ENCODE measurements around the gene REG4.

REG4 gene

DNA sequence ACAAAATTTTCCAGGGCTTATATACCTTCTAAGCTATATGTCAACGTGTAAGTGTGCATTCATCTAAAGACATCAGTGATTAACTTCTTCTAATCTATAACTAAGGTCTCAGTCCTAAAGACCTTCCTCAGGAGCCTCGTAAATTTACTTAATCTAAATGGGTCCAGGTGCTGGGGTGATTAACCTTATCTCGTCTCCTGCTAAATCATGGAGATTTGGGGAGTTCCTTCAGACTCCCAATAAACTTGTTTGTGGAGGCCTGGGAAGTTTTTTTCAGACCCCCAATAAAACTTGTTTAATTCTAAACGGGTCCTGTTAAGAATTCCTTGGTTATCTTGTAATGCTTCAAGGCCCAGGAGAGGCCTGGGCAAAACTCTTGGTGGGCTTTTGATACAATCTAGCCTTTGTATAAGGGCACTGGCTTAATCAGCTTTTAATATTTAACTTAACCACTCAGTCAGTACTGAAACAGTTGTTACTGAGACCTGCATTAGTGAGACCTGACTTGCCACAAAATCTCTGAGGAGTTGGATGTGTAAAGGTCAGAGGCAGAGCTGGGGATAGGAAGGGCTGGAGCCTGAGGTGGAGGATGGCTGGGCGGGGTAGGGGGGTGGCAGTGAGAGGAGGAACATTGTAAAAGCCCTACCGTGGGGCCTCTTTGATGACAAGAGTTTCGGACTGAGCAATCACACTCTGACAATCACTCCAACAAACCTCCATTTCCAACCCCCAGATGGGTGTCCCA lies 36.3 kb downstream of the REG4 start:
- H3K9me3 ChIP-seq (replicated peaks in 1 of 11), result no peaks in the 10 kb centered on the region
- no peaks in the 10 kb centered on the region for H3K4me1 ChIP-seq
- no peaks in the 10 kb centered on the region for H3K36me3 ChIP-seq
- no peaks in the 10 kb centered on the region for H4K20me1 ChIP-seq
- no peak overlapping the region for H3K9ac ChIP-seq
- H3K4me2 ChIP-seq, result no peak overlapping the region
- no peaks in the 10 kb centered on the region for H3K27me3 ChIP-seq
- TF ChIP-seq Cebpa-rat (IDR thresholded peaks at IDR 0.05), result no peak
- no peak overlapping the region for H3K27ac ChIP-seq
- H3K4me3 ChIP-seq, result no peak overlapping the region

DNA sequence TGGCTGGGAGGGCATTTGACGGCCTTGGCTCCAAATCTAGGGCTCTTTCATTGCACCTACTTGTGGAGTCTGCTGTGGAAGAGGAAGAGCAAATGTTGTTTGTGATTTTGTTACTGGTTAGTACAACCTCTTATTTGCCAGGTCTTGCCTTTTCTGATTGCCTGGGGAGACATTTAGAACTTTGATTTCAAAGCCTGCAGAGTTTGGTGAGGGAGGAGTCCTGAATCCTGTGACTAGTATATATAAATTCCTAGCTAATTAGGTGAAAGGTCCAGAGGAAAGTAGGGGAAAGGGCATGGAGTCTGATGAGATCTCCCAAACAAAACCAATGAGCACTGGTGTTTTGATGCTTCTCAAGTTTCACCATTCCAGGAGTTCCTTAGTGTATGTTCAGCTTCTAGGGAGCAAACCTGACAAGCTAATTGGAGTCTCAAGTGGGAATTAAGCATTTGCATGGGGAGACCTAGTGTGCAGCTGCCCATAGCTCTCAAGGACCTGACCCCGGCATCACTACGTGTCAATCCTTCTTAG lies 37.5 kb downstream of the REG4 start:
- Histone ChIP-seq H3K9ac (no peak overlapping the region), H3K27ac (no peak overlapping the region), H3K4me3 (no peak overlapping the region), H3K4me1 (no peaks in the 10 kb centered on the region), H3K4me2 (no peak overlapping the region), H3K36me3 (no peaks in the 10 kb centered on the region), H3K9me3 (replicated peaks in 1 of 11) (no peaks in the 10 kb centered on the region), H4K20me1 (no peaks in the 10 kb centered on the region), H3K27me3 (no peaks in the 10 kb centered on the region)
- TF ChIP-seq Cebpa-rat (IDR thresholded peaks at IDR 0.05), result no peak

DNA sequence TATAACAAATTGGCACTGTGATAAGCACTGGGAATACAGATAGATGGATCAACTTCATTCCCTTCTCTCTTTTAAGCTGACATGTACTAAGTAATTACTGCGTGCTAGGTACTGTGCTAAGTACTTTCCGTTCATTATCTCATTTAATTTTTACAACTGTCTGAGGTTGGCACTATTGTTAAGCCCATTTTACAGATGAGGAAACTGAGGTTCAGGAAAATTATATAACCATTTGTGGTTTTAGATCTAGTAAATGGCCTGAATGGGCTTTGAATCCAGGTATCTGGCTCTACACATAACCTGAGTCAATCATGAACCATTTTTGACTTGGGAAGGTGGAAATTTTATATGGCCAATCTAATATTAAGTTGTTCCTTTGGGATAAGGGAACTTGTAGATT lies 39.0 kb downstream of the REG4 start:
- Histone ChIP-seq H3K27me3 (no peaks in the 10 kb centered on the region), H3K27ac (no peak overlapping the region), H3K4me1 (no peaks in the 10 kb centered on the region), H3K9me3 (replicated peaks in 1 of 11) (no peaks in the 10 kb centered on the region), H3K4me2 (no peak overlapping the region), H4K20me1 (no peaks in the 10 kb centered on the region), H3K4me3 (no peak overlapping the region), H3K9ac (no peak overlapping the region), H3K36me3 (no peaks in the 10 kb centered on the region)
- no peak for TF ChIP-seq Cebpa-rat (IDR thresholded peaks at IDR 0.05)

DNA sequence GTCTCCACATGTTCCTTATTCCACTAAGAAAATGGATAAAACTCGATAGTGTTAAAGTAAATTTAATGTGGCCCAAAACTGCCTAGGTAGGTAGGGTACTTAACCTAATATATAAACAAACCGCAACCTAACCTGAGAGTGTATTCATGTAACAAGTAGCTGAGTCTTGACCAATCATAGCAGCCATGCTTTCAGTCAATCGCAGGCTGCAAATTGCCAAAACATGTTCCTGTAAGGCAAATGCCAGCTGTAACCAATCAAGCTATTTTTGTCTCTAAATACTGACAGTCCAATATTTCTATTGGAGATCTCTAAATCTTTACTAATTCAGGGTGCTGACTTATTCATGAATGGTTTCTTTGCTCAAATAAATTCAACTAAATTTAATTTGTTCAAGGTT lies 39.5 kb downstream of the REG4 start:
- H3K27me3 ChIP-seq, result no peaks in the 10 kb centered on the region
- no peak overlapping the region for H3K4me3 ChIP-seq
- no peaks in the 10 kb centered on the region for H3K4me1 ChIP-seq
- H4K20me1 ChIP-seq, result no peaks in the 10 kb centered on the region
- H3K9ac ChIP-seq, result no peak overlapping the region
- no peaks in the 10 kb centered on the region for H3K36me3 ChIP-seq
- TF ChIP-seq Cebpa-rat (IDR thresholded peaks at IDR 0.05), result no peak
- H3K9me3 ChIP-seq (replicated peaks in 1 of 11), result no peaks in the 10 kb centered on the region
- no peak overlapping the region for H3K4me2 ChIP-seq
- H3K27ac ChIP-seq, result no peak overlapping the region

DNA sequence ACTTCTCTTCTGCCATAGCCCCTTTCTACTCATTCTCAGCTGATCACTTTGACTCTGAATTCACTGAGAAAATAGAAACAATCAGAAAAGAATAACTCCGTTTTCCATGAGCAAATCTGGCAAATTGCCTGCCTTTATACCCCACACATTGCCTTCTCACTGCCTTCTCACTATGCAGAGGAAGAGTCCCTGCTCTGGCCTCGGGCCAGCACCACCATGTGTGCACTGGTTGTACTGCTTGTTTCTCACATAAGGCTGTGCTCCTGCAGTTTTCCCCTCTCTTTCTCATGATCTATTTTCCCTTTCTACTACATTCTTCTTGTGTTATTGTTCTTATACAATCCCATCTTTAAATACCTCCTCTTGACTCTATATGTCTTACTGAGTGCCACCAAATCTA lies 40.2 kb downstream of the REG4 start:
- H3K4me3 ChIP-seq, result no peak overlapping the region
- no peak overlapping the region for H3K4me2 ChIP-seq
- H3K27ac ChIP-seq, result no peak overlapping the region
- H3K27me3 ChIP-seq, result no peaks in the 10 kb centered on the region
- no peak for TF ChIP-seq Cebpa-rat (IDR thresholded peaks at IDR 0.05)
- no peaks in the 10 kb centered on the region for H3K9me3 ChIP-seq (replicated peaks in 1 of 11)
- H3K36me3 ChIP-seq, result no peaks in the 10 kb centered on the region
- no peaks in the 10 kb centered on the region for H3K4me1 ChIP-seq
- no peaks in the 10 kb centered on the region for H4K20me1 ChIP-seq
- no peak overlapping the region for H3K9ac ChIP-seq

DNA sequence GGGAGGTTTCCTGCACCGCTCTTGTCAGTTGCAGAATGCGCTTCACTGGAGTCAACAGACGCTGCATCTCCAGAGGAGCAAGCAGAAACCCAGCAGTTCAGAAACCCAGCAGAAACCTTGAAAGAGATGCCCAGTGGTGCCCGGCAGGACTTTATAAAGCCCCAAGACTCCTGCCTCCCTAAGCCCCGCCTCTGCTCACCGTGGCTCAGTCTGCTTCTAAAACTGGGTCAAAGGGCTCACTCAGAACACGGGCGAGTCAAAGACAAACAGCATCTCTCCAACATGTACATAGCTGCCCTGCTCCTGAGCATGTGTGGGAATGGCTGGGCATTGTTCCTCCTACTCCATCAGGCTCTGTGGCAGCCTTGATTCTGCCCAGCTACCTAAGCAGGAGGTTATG lies 42.5 kb downstream of the REG4 start, which contains the start of gene HMGCS2:
TSS of gene HMGCS2 (minus strand) at position 128 of the 400 bp plus-strand sequence. CDS start at position 67, 61 bp downstream.
- Histone ChIP-seq H3K4me1 (peaks cover 0 to 7% (median 6%) of the 10 kb centered on the region in 10 experiments; a peak in 12 of 20 replicates), H3K4me2 (no peak within 1 kb of the TSS), H3K4me3 (no peak within 1 kb of the TSS), H3K27me3 (no peaks in the 10 kb centered on the region), H3K36me3 (no peaks in the 10 kb centered on the region), H3K27ac (no peak within 1 kb of the TSS), H4K20me1 (no peaks in the 10 kb centered on the region), H3K9me3 (replicated peaks in 1 of 11) (peaks cover 4 to 14% (median 11%) of the 10 kb centered on the region in 11 experiments; a peak in 16 of 22 replicates), H3K9ac (no peak within 1 kb of the TSS)
- no peak for TF ChIP-seq Cebpa-rat (IDR thresholded peaks at IDR 0.05)

DNA sequence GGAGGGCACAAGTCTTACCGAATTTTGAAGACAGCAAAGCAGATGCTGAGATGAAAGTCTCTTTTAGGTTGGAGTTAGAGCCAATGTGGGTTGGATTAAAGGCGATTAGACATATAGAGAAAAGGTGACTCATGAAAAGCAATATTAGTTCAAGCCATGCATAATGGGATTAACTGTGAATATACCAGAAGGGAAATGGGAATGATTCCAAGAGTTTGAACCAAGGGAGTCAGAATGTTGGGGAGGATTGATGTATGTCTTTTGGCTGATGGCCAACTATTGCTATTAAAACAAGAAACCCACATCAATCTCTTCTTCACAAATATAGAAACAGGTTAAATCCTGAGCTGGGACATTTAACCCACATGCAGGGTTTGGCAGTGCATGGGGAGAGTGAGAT lies 43.8 kb downstream of the REG4 start:
- Histone ChIP-seq H3K36me3 (no peaks in the 10 kb centered on the region), H3K9ac (no peak overlapping the region), H3K4me1 (peaks cover 0 to 10% (median 7%) of the 10 kb centered on the region in 10 experiments; a peak in 12 of 20 replicates), H3K27ac (no peak overlapping the region), H3K27me3 (no peaks in the 10 kb centered on the region), H3K4me3 (no peak overlapping the region), H4K20me1 (no peaks in the 10 kb centered on the region), H3K4me2 (no peak overlapping the region), H3K9me3 (replicated peaks in 1 of 11) (peaks cover 4 to 14% (median 11%) of the 10 kb centered on the region in 11 experiments; a peak in 16 of 22 replicates)
- TF ChIP-seq Cebpa-rat (IDR thresholded peaks at IDR 0.05), result no peak

DNA sequence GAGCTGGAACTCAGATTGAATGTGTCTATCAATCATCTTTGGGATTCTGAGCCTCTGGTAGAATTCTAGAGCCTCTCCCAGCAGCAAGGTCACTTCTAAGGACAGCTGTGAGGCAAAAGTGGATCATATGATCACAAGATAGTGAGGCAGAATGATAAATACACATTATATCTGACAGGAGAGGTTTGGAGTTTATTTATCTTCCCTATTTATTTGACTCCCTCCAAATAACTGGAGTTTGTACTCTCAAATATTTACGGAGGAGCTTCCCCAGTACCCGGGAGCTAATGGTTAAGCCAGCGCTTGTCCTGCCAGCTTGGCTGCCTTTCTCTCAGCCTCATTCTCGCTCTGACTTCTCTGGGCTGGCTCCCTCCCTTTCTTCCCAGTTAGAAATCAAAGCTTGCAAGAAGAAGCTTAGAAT lies 44.9 kb downstream of the REG4 start:
- no peaks in the 10 kb centered on the region for H4K20me1 ChIP-seq
- no peaks in the 10 kb centered on the region for H3K36me3 ChIP-seq
- H3K4me2 ChIP-seq, result no peak overlapping the region
- H3K9ac ChIP-seq, result no peak overlapping the region
- peaks cover 4 to 14% (median 11%) of the 10 kb centered on the region in 11 experiments; a peak in 16 of 22 replicates for H3K9me3 ChIP-seq (replicated peaks in 1 of 11)
- H3K27me3 ChIP-seq, result no peaks in the 10 kb centered on the region
- no peak for TF ChIP-seq Cebpa-rat (IDR thresholded peaks at IDR 0.05)
- H3K4me3 ChIP-seq, result no peak overlapping the region
- no peak overlapping the region for H3K27ac ChIP-seq
- peaks cover 0 to 10% (median 7%) of the 10 kb centered on the region in 10 experiments; a peak in 12 of 20 replicates for H3K4me1 ChIP-seq

DNA sequence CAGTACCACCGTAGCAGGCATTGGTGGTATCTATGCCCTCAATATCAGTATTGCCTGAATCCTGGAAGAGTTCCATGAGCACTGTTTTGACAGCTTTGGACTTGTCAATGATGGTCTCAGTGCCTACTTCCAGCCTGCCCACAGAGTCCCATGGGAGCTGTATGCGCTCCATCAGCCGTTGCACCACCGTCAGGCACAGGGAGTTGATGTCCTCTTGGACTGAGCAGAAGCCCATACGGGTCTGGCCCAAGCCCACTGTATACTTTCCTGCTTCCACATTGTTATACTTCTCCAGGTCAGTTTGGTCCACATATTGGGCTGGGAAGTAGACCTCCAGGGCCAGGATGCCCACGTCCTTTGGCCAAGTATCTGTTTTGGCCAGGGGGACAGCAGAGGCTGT lies 47.0 kb downstream of the REG4 start:
- H3K9me3 ChIP-seq (replicated peaks in 1 of 11), result peaks cover 4 to 14% (median 11%) of the 10 kb centered on the region in 11 experiments; a peak in 16 of 22 replicates
- H3K36me3 ChIP-seq, result no peaks in the 10 kb centered on the region
- no peaks in the 10 kb centered on the region for H3K27me3 ChIP-seq
- H3K9ac ChIP-seq, result no peak overlapping the region
- H3K4me3 ChIP-seq, result no peak overlapping the region
- no peaks in the 10 kb centered on the region for H4K20me1 ChIP-seq
- no peak overlapping the region for H3K27ac ChIP-seq
- peaks cover 0 to 10% (median 7%) of the 10 kb centered on the region in 10 experiments; a peak in 12 of 20 replicates for H3K4me1 ChIP-seq
- no peak for TF ChIP-seq Cebpa-rat (IDR thresholded peaks at IDR 0.05)
- peak overlapping the region in 8 of 11 experiments; percentile 3 to 57 (median 30); a peak in 14 of 22 replicates for H3K4me2 ChIP-seq
